Keratinocyte (primary cell): Measurements from ENCODE around the gene RYR1. TPM values are rescaled to one million over a fixed set of nuclear protein-coding genes. Genes with fewer than 3 reads are reported as not detected.

ENCODE experiments used
- DNase-seq: peaks from one replicate; pipeline ENCODE4 v3.0.0-alpha.2; 2011; ENCODE audit warnings: low read depth, missing footprints, low spot score
- FAIRE-seq: peaks from 2 replicates; lab custom pipeline; 2011; peaks lifted over from hg19 to GRCh38; lab: Jason Lieb, UNC
- H2AFZ ChIP-seq: 2 replicates; pipeline ENCODE4 v1.6.0; 2012; ENCODE audit warnings: low read length, control low read depth, inconsistent platforms; ENCODE audit not compliant: control insufficient read depth
- H3K27ac ChIP-seq: 2 replicates; pipeline ENCODE4 v1.5.1; 2011; ENCODE audit warnings: low read length; ENCODE audit not compliant: control insufficient read depth, insufficient read depth
- H3K27me3 ChIP-seq: 3 replicates; pipeline ENCODE4 v1.6.0; 2011; ENCODE audit warnings: low read length; ENCODE audit not compliant: control insufficient read depth, insufficient read depth; ENCODE audit errors: extremely low read depth
- H3K36me3 ChIP-seq, 2 experiments: 2 replicates in 1 of 2; 3 replicates in 1 of 2; pipeline ENCODE4 v1.5.1; 2011; ENCODE audit warnings: low read length in 2 of 2, mild to moderate bottlenecking in 1 of 2; ENCODE audit not compliant: control insufficient read depth in 2 of 2, insufficient read depth in 2 of 2; ENCODE audit errors: extremely low read depth in 1 of 2
- H3K4me1 ChIP-seq: 3 replicates; pipeline ENCODE4 v1.5.1; 2011; ENCODE audit warnings: low read length; ENCODE audit not compliant: control insufficient read depth, insufficient read depth; ENCODE audit errors: extremely low read depth
- H3K4me2 ChIP-seq: 3 replicates; pipeline ENCODE4 v1.6.0; 2011; ENCODE audit warnings: low read depth, low read length; ENCODE audit not compliant: control insufficient read depth, insufficient read depth; ENCODE audit errors: extremely low read depth
- H3K4me3 ChIP-seq, 3 experiments: fragments of 200-600 bp in 1 of 3; sonication (generic) in 1 of 3; 2 replicates in 2 of 3; 3 replicates in 1 of 3; pipeline ENCODE4 v1.5.1; 2011 to 2016; ENCODE audit warnings: low read length in 3 of 3, mild to moderate bottlenecking in 3 of 3, control low read depth in 2 of 3, inconsistent platforms in 1 of 3, low read depth in 1 of 3, mixed read lengths in 1 of 3, mixed run types in 1 of 3, moderate library complexity in 1 of 3; ENCODE audit not compliant: control insufficient read depth in 2 of 3, insufficient read depth in 2 of 3; ENCODE audit errors: extremely low read depth in 1 of 3
- H3K79me2 ChIP-seq: 2 replicates; pipeline ENCODE4 v1.6.0; 2012; ENCODE audit warnings: low read length; ENCODE audit not compliant: control insufficient read depth, insufficient read depth
- H3K9ac ChIP-seq: 3 replicates; pipeline ENCODE4 v1.6.0; 2011; ENCODE audit warnings: low read length; ENCODE audit not compliant: control insufficient read depth, insufficient read depth; ENCODE audit errors: extremely low read depth
- H3K9me1 ChIP-seq: 3 replicates; pipeline ENCODE4 v1.6.0; 2011; ENCODE audit warnings: low read length; ENCODE audit not compliant: control insufficient read depth, insufficient read depth; ENCODE audit errors: extremely low read depth
- H3K9me3 ChIP-seq: 2 replicates; pipeline ENCODE4 v1.5.1; 2012; ENCODE audit warnings: low read depth, low read length; ENCODE audit not compliant: control insufficient read depth
- H4K20me1 ChIP-seq: 3 replicates; pipeline ENCODE4 v1.6.0; 2011; ENCODE audit warnings: low read length; ENCODE audit not compliant: control insufficient read depth, insufficient read depth; ENCODE audit errors: extremely low read depth
- EZH2 ChIP-seq: IDR thresholded peaks from one replicate; pipeline ENCODE4 v1.6.1; 2012; ENCODE audit warnings: inconsistent platforms, mild to moderate bottlenecking, low read length, moderate library complexity
- dilution Hi-C: fragments of 300-500 bp; cut with MboI; formaldehyde crosslinking; loops from one replicate; pipeline ENCODE4 v1.7.0; 2020; ENCODE audit warnings: low sequenced_read_pairs; ENCODE audit not compliant: extremely low pct_ligation_motif_present
- polyA plus RNA-seq, 5 experiments: library from polyadenylated mRNA; depleted of rRNA in 3 of 5; stranded (reverse) in 3 of 5; stranded (forward) in 1 of 5; unstranded in 1 of 5; fragments of >200 nt; gene quantifications; 1 replicate in 1 of 5; 2 replicates in 3 of 5; 3 replicates in 1 of 5; pipeline versions ENCODE4 v1.2.1 to v1.2.3, GENCODE V29; 2011 to 2012; ENCODE audit warnings: missing spikeins in 2 of 5, low read depth in 1 of 5, low replicate concordance in 1 of 5
- TF ChIP-seq, protein P1 (sequence below), 3 experiments: IDR thresholded peaks in 1 of 3; conservative IDR thresholded peaks in 1 of 3; optimal IDR thresholded peaks in 1 of 3; 2 replicates in 2 of 3; 3 replicates in 1 of 3; pipeline versions ENCODE3 to v1.5.1; 2011; ENCODE audit warnings: low read length in 3 of 3, mild to moderate bottlenecking in 3 of 3, moderate library complexity in 2 of 3, control low read depth in 1 of 3, inconsistent platforms in 1 of 3; ENCODE audit not compliant: insufficient read depth in 2 of 3; ENCODE audit errors: extremely low read depth in 1 of 3

RYR1 gene
- polyA plus RNA-seq, 1 donor (not counting 4 experiments of a cell fraction or from before 2014, with no cell fraction given): 0.41 TPM

DNA sequence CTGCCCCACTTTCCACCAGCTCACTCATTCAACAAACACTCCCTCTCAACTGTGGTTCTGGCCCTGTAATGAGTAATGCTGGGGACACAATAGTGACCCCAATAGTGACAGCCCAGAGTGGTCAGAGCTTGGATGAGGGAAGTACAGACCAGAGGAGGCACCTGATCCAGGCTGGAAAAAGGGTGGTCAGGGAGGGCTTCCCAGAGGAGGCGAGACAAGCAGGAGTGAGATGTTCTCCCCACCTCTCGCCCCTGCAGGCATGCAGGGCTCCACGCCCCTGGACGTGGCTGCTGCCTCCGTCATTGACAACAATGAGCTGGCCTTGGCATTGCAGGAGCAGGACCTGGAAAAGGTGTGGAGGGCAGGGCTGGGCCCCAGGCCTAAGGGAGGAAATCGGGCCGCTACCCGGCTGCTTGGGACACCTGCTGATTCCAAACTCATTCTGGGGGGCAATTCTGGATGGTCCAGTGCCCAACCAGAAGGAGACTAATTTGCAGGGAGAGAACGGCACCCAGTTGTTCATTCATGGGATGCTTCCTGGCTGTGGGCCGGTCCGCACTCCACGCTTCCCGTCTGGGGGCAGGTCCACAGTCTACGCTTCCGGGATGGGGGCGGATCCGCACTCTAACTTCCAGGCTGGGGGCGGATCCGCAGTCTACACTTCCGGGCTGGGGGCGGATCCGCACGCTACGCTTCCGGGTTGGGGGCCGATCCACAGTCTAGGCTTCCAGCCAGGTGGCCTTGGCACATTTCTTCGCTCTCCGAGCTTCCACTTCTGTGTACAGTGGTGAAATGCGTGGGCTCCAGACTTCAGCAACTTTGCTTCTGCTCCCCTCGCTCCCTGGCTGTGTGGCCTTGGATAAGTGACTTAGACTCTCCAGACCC lies 63.4 kb downstream of the RYR1 start:
- no peaks in the 10 kb centered on the region for H3K27me3 ChIP-seq
- H3K4me1 ChIP-seq: no peaks in the 10 kb centered on the region
- DNase-seq (no peak), FAIRE-seq (no peak)
- no peak for TF ChIP-seq EZH2
- TF ChIP-seq, protein P1, sequence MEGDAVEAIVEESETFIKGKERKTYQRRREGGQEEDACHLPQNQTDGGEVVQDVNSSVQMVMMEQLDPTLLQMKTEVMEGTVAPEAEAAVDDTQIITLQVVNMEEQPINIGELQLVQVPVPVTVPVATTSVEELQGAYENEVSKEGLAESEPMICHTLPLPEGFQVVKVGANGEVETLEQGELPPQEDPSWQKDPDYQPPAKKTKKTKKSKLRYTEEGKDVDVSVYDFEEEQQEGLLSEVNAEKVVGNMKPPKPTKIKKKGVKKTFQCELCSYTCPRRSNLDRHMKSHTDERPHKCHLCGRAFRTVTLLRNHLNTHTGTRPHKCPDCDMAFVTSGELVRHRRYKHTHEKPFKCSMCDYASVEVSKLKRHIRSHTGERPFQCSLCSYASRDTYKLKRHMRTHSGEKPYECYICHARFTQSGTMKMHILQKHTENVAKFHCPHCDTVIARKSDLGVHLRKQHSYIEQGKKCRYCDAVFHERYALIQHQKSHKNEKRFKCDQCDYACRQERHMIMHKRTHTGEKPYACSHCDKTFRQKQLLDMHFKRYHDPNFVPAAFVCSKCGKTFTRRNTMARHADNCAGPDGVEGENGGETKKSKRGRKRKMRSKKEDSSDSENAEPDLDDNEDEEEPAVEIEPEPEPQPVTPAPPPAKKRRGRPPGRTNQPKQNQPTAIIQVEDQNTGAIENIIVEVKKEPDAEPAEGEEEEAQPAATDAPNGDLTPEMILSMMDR (optimal IDR thresholded peaks at IDR 0.05 in 1 of 3, IDR thresholded peaks at IDR 0.05 in 1 of 3, conservative IDR thresholded peaks at IDR 0.05 in 1 of 3; ENCODE audit: extremely low read depth in 1 of 3, insufficient read depth in 2 of 3, low read length in 3 of 3): no peak
- H3K9ac ChIP-seq: no peak overlapping the region
- no peak overlapping the region for H3K4me3 ChIP-seq
- no peaks in the 10 kb centered on the region for H3K36me3 ChIP-seq
- H3K9me1 ChIP-seq: no peaks in the 10 kb centered on the region
- dilution Hi-C loops: no loop called here
- no peaks in the 10 kb centered on the region for H3K79me2 ChIP-seq
- no peak overlapping the region for H3K27ac ChIP-seq
- H2AFZ ChIP-seq: no peak overlapping the region
- H3K4me2 ChIP-seq: no peak overlapping the region
- no peaks in the 10 kb centered on the region for H3K9me3 ChIP-seq
- H4K20me1 ChIP-seq: no peaks in the 10 kb centered on the region

DNA sequence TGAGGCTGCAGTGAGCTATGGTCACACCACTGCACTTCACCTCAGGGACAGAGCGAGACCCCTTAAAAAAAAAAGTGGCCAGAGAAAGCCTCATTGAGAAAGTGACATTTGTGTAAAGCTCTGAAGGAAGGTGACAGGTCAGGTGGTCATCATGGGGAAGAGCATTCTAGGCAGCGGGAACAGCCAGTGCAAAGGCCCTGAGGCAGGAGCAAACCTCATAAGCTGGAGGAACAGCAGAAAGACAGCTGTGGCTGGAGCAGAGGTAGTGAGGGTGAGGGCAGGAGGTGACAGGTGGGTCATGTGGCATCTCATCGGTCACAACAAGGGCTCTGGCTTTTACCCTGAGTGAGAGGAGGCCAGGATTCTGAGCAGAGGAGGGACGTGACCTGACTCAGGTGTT lies 64.4 kb downstream of the RYR1 start:
- H3K9ac ChIP-seq: no peak overlapping the region
- H4K20me1 ChIP-seq: no peaks in the 10 kb centered on the region
- TF ChIP-seq, protein P1 (optimal IDR thresholded peaks at IDR 0.05 in 1 of 3, IDR thresholded peaks at IDR 0.05 in 1 of 3, conservative IDR thresholded peaks at IDR 0.05 in 1 of 3; ENCODE audit: extremely low read depth in 1 of 3, insufficient read depth in 2 of 3, low read length in 3 of 3): no peak
- TF ChIP-seq EZH2: no peak
- no peak overlapping the region for H3K27ac ChIP-seq
- DNase-seq (no peak), FAIRE-seq (no peak)
- no peak overlapping the region for H3K4me3 ChIP-seq
- H3K79me2 ChIP-seq: no peaks in the 10 kb centered on the region
- no peaks in the 10 kb centered on the region for H3K9me1 ChIP-seq
- H3K36me3 ChIP-seq: no peaks in the 10 kb centered on the region
- dilution Hi-C loops: no loop called here
- H3K4me1 ChIP-seq: no peaks in the 10 kb centered on the region
- H3K9me3 ChIP-seq: no peaks in the 10 kb centered on the region
- no peaks in the 10 kb centered on the region for H3K27me3 ChIP-seq
- no peak overlapping the region for H3K4me2 ChIP-seq
- no peak overlapping the region for H2AFZ ChIP-seq
